GM19463 (cell line): Measurements from ENCODE around the gene LCE1D.

ENCODE experiments used
- ATAC-seq: cut with Tn5 transposase; IDR thresholded peaks from one replicate; pipeline ENCODE4 v1.9.1; 2021; ENCODE audit warnings: mild to moderate bottlenecking, moderate library complexity; ENCODE audit not compliant: unreplicated experiment

Gene LCE1D, protein sequence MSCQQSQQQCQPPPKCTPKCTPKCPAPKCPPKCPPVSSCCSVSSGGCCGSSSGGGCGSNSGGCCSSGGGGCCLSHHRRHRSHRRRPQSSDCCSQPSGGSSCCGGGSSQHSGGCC

DNA sequence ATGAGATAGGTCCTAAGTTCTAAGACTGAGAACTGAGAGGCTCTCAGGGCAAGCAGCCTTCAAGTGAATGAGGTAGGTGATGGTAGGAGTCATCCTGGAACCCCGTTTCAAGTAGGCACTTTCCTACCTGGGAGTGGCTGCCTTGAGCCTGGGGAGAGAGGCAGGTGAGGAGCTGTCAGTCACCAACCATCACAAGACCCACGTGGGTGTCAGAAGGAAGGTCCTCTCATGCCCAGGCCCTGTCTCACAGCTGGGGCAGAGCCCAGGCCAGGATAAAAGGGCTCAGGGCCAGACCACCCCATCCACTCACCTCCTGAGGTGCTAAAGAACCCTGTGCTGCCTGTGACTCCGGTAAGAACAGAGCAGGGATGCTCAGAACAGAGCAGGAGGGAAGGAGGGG, at the start of gene LCE1D:
LCE1D (plus strand) TSS at position 301 of the 400 bp plus-strand sequence. CDS start 1,074 bp downstream, outside the sequence.
- ATAC-seq, result no peak

GRCh38 chr1:152747831-152748230, 48.7 kb upstream of the LCE1D start:
- no peak for ATAC-seq

DNA sequence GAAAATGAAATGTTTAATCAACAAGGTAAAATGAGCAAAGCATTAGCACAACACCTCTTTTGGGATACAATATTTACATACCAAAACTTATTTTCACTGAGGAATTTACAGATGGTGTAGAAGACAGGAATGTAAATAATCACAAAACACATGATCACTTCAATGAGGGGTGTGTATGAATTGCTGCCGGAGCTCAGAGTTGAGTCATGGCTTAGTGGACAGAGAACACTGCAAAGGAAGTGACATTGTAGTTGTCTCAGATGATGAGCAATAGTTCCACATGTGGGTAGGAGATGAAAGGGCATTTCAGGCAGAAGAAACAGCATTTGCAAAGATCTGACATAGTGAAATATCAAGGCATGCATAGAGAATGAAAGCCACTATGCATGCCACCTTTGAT, 44.3 kb upstream of the LCE1D start:
- ATAC-seq, result no peak

GRCh38 chr1:152753586-152753985, 42.9 kb upstream of the LCE1D start:
- no peak for ATAC-seq

DNA sequence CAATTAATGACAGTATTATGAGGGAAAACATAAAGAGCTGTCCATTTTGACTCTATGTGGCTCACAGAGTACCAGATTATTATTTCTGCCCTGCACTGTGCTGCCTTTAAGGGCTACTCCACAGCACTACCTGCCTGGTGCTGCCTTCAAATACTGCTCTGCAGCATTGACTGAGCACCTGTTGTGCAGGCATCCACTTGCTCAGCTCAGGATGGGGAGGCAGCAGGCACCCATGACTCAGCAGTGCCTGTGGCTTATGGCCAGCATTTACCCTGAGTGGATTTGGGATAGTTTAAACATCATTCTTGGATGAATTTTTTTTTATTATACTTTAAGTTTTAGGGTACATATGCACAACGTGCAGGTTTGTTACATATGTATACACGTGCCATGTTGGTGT, 39.6 kb upstream of the LCE1D start:
- ATAC-seq, result no peak

GRCh38 chr1:152757747-152758146, 38.8 kb upstream of the LCE1D start, which contains the start of gene KPRP:
Gene KPRP (plus strand): TSS chr1:152758025. CDS start chr1:152759589, 1,564 bp downstream.
- no peak for ATAC-seq

DNA sequence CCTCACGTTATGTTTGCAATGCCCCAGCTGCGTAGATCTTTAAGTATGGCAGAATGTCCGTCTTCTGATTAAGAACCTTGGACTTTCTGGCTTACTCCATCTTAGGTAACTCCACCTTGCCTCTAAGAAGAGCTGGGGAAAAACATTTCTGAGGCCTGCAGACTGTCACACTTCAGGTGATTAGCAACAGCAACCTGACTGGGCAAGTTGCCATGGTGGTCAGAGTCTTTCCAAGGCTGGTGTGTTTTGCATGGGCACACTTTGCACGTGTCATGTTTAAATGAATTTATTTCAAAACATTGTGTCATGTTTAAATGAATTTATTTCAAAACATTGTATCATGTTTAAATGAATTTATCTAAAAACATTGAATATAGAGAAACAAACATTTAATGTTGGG, 37.9 kb upstream of the LCE1D start:
- ATAC-seq, result no peak

- no peak for ATAC-seq
Observed at GRCh38 chr1:152759453-152760173, 36.9 kb upstream of the LCE1D start.

GRCh38 chr1:152760551-152761190, 35.9 kb upstream of the LCE1D start:
- no peak for ATAC-seq

DNA sequence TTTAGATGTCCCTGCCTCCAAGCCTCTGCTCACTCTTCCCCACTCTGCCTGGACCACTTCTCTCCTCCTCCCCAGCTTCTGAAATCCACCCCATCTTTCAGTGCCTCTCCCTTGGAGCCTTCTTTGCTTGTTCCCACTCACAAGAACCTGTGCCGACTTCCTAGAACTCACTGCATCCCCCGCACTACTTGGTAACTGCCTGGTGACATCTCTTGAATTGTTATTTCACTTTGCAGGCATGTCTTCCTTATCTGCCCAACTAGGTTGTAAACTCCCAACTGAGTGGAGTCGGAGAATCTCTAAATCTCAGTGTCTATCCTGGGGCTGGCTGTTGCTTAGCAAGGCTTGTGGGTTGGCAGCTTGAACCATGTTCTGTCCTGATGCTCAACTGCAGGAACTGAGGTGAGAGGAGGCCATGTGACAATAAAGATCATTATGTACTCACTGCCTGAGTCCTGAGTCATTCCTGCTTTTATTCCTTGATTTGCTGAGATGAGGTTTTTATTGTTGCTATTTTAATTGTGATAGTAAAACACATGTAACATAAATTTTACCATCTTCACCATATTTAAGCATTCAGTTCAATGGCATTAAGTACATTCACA, 34.8 kb upstream of the LCE1D start:
- no peak for ATAC-seq

DNA sequence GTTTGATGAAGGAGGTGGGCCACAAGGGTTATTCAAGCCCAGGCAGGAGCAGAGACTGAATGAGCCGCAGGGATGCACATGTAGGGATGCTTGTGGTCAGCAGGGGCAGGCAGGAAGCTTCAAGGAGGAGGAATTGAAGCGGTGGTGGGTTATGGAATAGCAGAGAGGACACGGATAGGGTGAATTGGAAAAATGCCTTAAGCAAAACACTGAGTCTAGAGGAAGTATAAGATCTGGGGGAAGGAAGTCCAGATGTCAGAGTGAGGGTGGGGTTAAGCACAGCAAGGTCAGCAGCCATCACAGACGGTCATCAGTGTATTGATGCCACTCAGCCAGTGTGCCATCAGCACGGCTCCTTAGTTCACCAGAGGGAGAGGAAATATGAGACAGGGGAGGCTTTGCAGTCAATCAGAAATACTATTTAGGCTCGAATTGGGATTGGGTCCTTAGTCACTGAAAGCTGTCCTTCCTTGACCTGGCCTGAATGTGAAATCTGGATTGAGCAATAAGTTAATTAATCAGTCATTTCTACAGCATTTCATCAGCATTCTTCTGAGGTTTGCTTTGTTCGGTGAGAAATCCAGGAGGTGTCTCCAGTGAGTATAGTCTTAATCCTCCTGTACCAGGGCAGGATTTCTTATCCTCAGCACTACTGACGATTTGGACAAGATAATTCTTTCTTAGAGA, 27.5 kb upstream of the LCE1D start:
- ATAC-seq, result no peak

DNA sequence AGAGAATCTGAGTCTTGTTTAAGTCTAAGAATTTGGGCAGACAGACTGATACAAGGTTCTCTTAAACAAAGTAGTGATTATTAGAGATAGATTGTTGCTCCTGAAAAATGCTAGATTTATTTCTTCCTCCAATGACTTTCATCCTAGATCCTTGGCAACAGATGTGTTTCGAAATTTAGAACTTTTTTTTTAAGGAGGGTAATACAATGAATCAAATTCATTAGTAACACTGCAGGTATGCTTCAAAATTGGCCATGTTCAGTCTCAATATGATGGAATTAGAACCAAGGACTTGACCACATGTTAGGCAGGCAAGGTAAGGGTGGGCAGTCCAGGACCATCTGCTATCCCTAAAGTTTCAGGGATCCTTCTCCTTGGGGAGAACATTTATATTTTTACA, 26.1 kb upstream of the LCE1D start:
- no peak for ATAC-seq

DNA sequence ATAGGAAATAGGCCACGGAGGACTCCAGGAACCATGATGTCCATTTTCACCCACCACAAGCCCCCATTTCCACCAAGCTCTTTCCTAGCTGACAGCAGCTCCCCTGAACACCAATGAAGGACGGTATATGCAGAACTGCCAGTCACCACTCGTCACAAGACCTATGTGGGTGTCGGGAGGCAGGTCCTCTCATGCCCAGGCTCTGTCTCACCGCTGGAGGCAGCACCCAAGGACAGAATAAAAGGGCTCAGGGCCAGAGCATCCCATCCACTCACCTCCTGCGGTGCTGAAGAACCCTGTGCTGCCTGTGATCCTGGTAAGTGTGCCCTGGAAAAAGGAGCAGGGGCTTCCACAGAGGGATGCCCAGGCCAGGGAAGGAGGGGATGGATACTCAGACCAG, 21.6 kb upstream of the LCE1D start, which contains the start of gene LCE1F:
LCE1F (plus strand) TSS at position 266 of the 400 bp plus-strand sequence. CDS start 1,232 bp downstream, outside the sequence.
- ATAC-seq, result no peak

DNA sequence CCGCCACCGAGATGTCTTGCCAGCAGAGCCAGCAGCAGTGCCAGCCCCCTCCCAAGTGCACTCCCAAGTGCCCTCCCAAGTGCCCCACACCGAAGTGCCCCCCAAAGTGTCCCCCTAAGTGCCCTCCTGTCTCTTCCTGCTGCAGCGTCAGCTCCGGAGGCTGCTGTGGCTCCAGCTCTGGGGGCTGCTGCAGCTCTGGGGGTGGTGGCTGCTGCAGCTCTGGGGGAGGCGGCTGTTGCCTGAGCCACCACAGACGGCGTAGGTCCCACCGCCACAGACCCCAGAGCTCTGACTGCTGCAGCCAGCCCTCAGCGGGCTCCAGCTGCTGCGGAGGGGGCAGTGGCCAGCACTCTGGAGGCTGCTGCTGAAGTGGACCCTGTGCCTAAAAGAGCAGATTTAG, 20.2 kb upstream of the LCE1D start:
- no peak for ATAC-seq

GRCh38 chr1:152777510-152778137, 18.9 kb upstream of the LCE1D start:
- ATAC-seq, result no peak

- no peak for ATAC-seq
Observed at GRCh38 chr1:152783095-152783494, 13.4 kb upstream of the LCE1D start.

GRCh38 chr1:152786077-152786476, 10.4 kb upstream of the LCE1D start, which contains the start of gene LCE1E:
Gene LCE1E (plus strand): TSS chr1:152786257. CDS start chr1:152787300, 1,043 bp downstream.
- no peak for ATAC-seq

DNA sequence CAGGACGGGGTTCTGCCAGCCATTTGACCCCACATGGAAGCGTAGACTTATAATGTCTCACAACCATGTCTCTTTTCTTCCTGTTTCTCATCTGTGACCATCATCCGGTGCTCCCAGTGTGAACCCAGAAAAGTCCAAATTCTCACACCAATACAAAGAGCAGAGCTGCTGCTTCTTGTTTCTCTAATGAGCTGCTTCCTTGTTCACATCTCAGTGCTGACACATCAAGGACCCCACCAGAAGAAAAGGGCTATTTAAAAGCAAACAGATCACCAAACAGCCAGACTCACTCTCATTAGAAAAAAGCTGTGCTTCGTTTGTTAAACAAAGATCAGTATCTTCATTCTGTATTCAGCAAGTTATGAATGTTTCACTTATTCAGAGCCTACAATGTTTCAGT, 835 bp upstream of the LCE1D start:
- no peak for ATAC-seq

DNA sequence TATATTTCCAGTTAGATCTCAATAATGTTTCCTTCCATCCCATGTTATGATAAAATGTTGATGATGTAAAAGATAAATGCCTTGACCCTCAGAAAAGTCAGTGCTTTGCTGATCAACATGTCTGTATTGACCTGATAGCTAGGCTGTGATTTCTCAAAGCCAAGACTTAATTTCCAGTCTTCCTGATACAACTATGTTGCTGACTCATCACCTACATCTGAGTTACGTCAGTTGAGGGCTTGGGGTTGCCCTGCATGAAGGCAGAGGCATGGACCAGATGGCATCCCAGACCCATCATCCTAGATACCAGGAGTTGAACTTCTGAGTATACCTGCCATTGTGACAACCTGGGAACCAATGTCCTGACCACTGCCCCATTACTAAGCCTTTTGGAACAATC, 4.8 kb downstream of the LCE1D start:
- no peak for ATAC-seq

- ATAC-seq, result no peak
Observed at GRCh38 chr1:152806576-152806975, 10.1 kb downstream of the LCE1D start, which contains the start of gene LCE1C. Gene LCE1C (minus strand): TSS chr1:152806651. CDS start chr1:152805478, 1,173 bp downstream.
